Fibroblast of skin of back (primary cell): ENCODE data around the gene CXCR6.
A peak's percentile ranks its signal among the peaks of the same experiment; 100 is the strongest.
"Not testable (repeated sequence)": the region's sequence is repeated elsewhere in the genome, so short reads cannot be mapped to it uniquely, and the experiment has no call there.

Experiments
- DNase-seq: peaks from one replicate; pipeline ENCODE4 v3.0.0-alpha.2; 2013

Gene CXCR6

DNA sequence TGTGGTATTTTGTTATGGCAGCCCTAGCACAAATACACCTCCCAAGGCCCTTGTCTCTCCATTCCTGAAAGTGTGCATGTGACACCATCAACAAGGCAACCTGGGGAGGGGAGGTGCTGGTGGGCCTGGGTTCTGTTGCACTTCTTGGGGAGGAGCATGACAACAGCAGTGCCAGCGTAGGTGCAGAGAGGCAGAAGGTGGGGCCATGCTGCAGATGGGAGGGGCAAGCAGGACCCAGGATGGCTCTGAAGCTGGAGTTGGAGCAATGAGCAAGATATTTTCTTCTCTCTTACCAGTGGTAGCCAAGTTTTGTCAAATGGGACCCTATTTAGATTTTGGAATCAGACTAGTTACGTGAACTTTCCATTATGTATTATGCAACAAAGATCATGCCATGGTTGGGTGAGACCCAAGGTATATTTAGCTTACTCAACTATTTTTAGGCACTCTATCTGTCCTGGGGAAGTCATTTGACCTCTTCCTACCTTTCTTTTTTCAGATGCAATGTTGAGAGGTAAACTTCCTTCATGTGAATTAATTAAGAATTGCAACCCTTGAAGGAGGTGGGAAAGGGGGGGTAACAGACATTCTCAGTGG, 49.0 kb downstream of the CXCR6 start:
- no peak for DNase-seq

DNA sequence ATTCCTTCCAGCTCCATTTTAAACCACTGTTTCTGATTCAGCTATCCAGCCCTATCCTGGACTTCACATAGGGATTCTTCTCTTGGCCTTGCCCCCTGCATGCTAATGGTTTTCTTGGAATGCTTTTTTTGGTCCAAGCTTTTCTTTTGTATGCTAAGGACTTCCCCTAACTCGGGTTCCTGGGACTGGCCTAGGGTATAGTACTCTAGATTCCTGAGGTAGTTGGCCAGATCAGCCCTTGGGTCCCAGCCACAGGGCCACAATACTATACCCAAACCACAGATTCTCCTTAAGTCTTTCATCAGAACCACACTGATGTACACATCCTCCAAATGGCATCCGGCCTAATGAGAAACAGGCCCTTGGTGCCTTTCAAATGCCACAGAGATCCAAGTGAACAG, 49.6 kb downstream of the CXCR6 start:
- peak; percentile 92 for DNase-seq

DNA sequence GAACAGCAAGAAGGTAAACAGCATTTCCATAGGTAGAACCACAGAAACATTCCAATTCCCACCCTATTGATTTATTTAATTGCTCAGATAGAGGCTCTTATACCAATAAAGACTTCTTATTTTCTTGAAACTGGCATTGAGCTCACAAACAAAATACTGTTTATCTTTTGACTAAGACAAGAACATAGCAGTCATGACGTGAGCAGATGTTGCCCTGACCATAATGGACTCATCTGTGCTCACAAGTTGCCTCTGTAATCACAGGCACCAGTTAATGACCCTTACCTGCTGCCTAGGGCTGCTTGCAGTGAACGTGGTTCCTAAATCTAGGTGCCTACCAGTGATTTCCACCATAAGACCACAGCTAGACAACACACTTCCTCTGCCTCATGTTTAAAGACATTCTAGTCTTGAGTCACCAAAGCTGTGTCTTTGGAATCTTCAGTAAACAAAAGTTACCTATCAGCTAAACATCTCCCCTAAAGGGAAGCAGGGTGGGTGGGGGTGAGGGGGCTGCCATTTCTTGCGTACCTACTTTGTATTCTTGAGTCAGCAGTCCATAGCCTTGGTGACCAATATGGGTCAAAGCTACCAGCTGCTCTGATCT, 50.3 kb downstream of the CXCR6 start:
- DNase-seq = peak; percentile 7

DNA sequence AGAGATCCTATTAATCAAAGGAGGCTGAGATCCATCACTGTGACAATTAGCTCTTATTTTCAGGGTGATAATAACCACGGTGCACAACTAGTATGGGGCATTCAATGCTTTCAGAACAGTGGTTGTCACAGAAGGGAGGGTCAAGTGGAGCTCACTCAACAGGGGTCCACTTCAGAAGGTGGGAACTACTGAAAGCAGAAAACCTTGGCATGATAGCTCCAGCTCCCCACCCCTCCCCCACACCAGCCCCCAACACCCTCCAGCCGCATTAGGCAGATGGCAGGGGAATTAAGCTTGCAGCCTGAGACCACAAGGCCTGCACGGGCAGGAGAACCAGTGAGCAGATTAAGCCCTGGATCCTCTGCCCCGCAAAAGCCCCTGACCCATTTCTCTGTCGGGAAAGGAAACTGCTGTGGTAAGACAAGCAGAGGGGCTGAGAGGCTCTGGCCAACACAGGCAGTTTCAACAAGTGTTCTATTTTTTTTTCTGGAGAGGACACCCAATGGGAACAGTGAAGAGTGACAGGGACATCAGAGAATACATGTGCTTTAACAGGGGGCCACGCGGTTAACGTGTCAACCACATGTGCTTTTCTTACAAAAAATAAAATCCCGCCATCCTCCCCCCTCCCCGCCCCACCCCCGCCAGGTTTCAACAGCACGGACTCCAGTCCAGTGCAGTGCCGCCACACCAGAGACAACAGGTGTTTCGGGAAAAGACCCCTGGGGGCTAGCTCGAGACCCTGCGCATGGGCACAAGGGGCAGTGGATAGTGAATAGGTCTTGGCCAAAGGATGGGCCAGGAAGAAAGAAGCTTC, 51.4 kb downstream of the CXCR6 start:
- no peak for DNase-seq

DNA sequence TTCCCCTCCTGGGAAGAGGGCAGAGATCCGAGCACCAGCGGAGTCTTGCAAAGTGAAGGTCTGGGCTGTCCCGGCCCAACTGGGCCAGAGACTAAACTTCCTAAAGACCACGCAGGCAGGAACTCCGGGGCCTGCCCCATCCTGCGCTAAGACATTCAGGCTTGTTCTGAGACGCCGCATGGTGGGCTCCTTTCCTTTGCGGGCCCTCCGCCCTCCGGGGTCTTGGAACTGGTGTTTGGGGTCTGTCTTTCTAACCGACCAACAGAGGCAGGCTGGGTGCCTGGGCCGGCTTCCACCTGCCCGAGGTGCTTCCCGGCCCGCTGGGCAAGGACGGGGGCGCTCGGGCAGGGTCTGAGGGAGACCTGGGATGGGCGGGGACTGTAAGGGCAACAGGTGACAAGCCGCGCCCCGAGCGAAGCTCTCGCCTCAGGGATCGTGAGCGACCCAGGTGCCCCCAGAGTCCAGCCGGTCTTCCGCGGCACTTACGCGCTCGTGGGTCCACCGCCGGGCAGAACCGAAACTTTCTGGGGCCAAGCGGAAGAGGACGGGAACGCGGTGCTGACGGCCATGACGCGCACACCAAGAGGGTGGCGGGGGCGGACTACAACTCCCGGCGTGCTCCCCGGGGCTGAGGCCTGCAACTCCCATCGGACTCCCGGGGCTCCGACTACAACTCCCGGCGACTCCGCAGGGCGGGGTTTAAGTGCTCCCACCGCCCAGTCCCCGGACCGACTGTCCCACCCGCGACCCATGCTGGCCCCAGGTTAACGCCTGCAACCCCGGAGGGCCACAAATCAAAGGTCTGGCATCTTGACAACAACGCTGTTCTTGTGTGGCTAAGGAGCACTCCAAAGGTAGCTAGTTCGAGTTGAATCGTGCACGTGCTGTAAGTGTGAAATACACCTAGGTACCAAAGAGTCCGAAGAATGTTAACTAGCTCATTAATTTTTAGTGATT, 52.2 kb downstream of the CXCR6 start, which contains the start of gene FYCO1:
Gene FYCO1, minus strand, starts transcription at position 589 of the 957 bp plus-strand sequence. CDS start 10,914 bp downstream, outside the sequence.
- peak; percentile 88 for DNase-seq

DNA sequence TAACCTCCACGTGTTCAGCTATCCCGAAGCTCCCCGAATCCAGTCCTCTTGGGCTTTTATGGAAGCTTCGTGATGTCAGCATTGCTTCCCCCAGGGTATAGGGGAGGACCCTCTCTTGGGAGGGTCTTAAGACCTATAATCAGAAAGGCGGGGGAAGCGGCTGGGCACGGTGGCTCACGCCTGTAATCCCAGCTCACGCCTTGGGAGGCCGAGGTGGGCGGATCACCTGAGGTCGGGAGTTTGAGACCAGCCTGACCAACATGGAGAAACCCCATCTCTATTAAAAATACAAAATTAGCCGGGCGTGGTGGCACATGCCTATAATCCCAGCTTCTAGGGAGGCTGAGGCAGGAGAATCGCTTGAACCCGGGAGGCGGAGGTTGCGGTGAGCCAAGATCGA, 54.2 kb downstream of the CXCR6 start:
- not testable (repeated sequence) for DNase-seq

DNA sequence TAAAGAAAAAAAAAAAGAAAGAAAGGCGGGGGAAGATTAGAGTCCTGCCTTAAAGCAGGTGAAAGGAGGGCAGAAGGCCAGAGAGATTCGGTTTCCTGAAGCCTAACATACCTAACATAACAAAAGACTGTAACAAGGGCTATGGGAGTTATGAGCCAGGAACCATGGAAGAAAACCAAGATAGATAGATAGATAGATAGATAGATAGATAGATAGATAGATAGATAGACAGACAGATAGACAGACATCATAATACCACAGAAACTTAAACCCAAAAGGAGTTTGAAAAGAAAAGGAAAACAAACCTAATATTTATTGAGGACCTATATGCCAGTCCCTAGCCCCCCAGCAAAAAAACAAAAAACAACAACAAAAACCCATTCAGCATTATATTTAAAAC, 54.7 kb downstream of the CXCR6 start:
- no peak for DNase-seq
